Measurements from ENCODE around the gene MAGEA11. TPM values are rescaled to one million over a fixed set of nuclear protein-coding genes. Genes with fewer than 3 reads are reported as not detected.

Gene MAGEA11
- total and polyA plus RNA-seq, 2 of the 8 experiments (the other 6 are each of a cell fraction or from before 2014, with no cell fraction given) = not detected

DNA sequence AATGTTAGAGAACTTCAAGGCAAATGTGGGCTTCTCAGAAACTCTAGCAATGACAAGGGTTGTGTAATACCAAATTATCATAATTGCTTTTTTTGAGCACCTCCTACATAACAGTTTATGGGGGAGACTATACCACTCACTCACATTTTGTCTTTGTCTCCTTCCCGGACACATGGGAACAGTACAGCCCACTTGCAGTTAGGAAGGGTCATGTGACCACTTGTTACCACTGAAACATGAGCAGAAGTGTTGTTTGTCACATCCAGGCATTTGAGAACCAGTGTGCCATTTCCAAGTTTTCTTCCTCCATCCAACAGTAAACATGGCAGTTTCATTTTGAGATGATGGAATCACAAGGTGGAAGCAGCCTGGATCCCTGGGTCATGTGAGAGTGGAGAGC is 6.9 kb downstream of the MAGEA11 start:
- Histone ChIP-seq H3K18ac (ENCODE audit: extremely low read depth, low read length) (no peak overlapping the region), H3K4me2 (ENCODE audit: insufficient read depth in 1 of 2, low read depth in 2 of 2, low read length in 2 of 2) (no peak overlapping the region), H4K5ac (ENCODE audit: insufficient read length, low read depth, low read length) (no peak overlapping the region), H3K56ac (replicated peaks; ENCODE audit: insufficient read length, low read depth, low read length) (no peak overlapping the region), H3K4ac (replicated peaks; ENCODE audit: insufficient read length, low read depth, low read length) (no peak overlapping the region), H3K36me3 (ENCODE audit: control insufficient read depth in 2 of 4, insufficient read depth in 4 of 4, low read length in 3 of 4) (no peaks in the 10 kb centered on the region), H3K14ac (ENCODE audit: insufficient read length) (no peak overlapping the region), H2BK120ac (replicated peaks; ENCODE audit: low read depth, low read length) (no peak overlapping the region), H3K4me3 (ENCODE audit: extremely low read depth in 1 of 4, insufficient read depth in 2 of 4, low read depth in 3 of 4, low read length in 4 of 4) (no peak overlapping the region), H3K79me2 (ENCODE audit: control insufficient read depth in 1 of 2, insufficient read depth in 2 of 2, low read length in 2 of 2) (no peaks in the 10 kb centered on the region), H2BK5ac (ENCODE audit: low read depth, low read length) (no peak overlapping the region), H3K9me3 (ENCODE audit: insufficient read depth in 2 of 2, low read depth in 1 of 2, low read length in 1 of 2) (no peaks in the 10 kb centered on the region), H3K79me1 (ENCODE audit: low read depth, low read length) (no peaks in the 10 kb centered on the region), H4K91ac (replicated peaks; ENCODE audit: insufficient read length, low read length) (no peak overlapping the region), H3K23me2 (ENCODE audit: low read depth, low read length) (no peaks in the 10 kb centered on the region), H3K23ac (ENCODE audit: insufficient read length) (no peak overlapping the region), H2AFZ (ENCODE audit: low read length) (no peak overlapping the region), H2BK20ac (ENCODE audit: low read length) (no peak overlapping the region), H3K27me3 (replicated peaks in 1 of 4; ENCODE audit: control insufficient read depth in 3 of 4, extremely low read depth in 1 of 4, insufficient read depth in 3 of 4, low read length in 3 of 4) (peaks cover 0 to 6% (median 2%) of the 10 kb centered on the region in 4 experiments; a peak in 4 of 7 replicates), H2BK15ac (ENCODE audit: low read length) (no peak overlapping the region), H4K20me1 (replicated peaks in 1 of 2; ENCODE audit: control insufficient read depth in 1 of 2, insufficient read depth in 2 of 2, low read length in 2 of 2) (no peaks in the 10 kb centered on the region), H2AK5ac (ENCODE audit: low read depth, low read length) (no peak overlapping the region), H3K4me1 (replicated peaks in 1 of 4; ENCODE audit: control insufficient read depth in 3 of 4, insufficient read depth in 4 of 4, low read length in 3 of 4) (no peaks in the 10 kb centered on the region), H2BK12ac (ENCODE audit: low read depth, low read length) (no peak overlapping the region), H3K9ac (replicated peaks in 1 of 4; ENCODE audit: extremely low read depth in 1 of 4, low read depth in 3 of 4, low read length in 3 of 4) (no peak overlapping the region), H4K8ac (ENCODE audit: extremely low read depth, insufficient read depth, low read length) (no peak overlapping the region), H3K27ac (ENCODE audit: low read depth, low read length) (no peak overlapping the region)
- ChIA-PET POLR2A (ENCODE audit: partially characterized antibody) (no interaction called here), CTCF (ENCODE audit: partially characterized antibody) (no interaction called here)
- 100% methylated on average over 1 of the region's 1 CpG; no CpG with 5 or more reads in 1 of the 2 experiments for WGBS, 2 experiments (ENCODE audit: extremely low coverage in 1 of 2, insufficient coverage in 1 of 2, insufficient read length in 1 of 2, insufficient replicate concordance in 2 of 2, low coverage in 1 of 2, low lambda C conversion rate in 2 of 2, missing lambda C conversion rate in 1 of 2)
- no peak for DNase-seq (ENCODE audit: low read depth in 1 of 2, low spot score in 2 of 2)
- no peak for FAIRE-seq
- TF ChIP-seq RBBP5 (IDR thresholded peaks at IDR 0.05; ENCODE audit: borderline replicate concordance, low read depth, low read length) = no peak
- TF ChIP-seq KDM1A (IDR thresholded peaks at IDR 0.05; ENCODE audit: borderline replicate concordance, low read length) = no peak
- TF ChIP-seq SP2 (IDR thresholded peaks at IDR 0.05; ENCODE audit: low read length) = no peak
- no peak for TF ChIP-seq SAP30 (IDR thresholded peaks at IDR 0.05; ENCODE audit: insufficient read depth, insufficient replicate concordance, low read length)
- TF ChIP-seq TCF12 (IDR thresholded peaks at IDR 0.05; ENCODE audit: low read depth, low read length) = no peak
- no peak for TF ChIP-seq EP300 (IDR thresholded peaks at IDR 0.05; ENCODE audit: borderline replicate concordance in 1 of 2, low read depth in 2 of 2, low read length in 2 of 2)
- no peak for TF ChIP-seq YY1 (IDR thresholded peaks at IDR 0.05; ENCODE audit: low read depth, low read length)
- no peak for TF ChIP-seq SP1 (IDR thresholded peaks at IDR 0.05; ENCODE audit: low read depth, low read length)
- TF ChIP-seq, protein P1, sequence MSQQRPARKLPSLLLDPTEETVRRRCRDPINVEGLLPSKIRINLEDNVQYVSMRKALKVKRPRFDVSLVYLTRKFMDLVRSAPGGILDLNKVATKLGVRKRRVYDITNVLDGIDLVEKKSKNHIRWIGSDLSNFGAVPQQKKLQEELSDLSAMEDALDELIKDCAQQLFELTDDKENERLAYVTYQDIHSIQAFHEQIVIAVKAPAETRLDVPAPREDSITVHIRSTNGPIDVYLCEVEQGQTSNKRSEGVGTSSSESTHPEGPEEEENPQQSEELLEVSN (IDR thresholded peaks at IDR 0.05) = no peak
- no peak for TF ChIP-seq GTF2F1 (IDR thresholded peaks at IDR 0.05; ENCODE audit: borderline replicate concordance, low read depth, low read length)
- TF ChIP-seq, protein P2, sequence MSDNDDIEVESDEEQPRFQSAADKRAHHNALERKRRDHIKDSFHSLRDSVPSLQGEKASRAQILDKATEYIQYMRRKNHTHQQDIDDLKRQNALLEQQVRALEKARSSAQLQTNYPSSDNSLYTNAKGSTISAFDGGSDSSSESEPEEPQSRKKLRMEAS (IDR thresholded peaks at IDR 0.05) = no peak
- no peak for TF ChIP-seq GABPA (IDR thresholded peaks at IDR 0.05; ENCODE audit: borderline replicate concordance, insufficient read depth, low read length)
- no peak for TF ChIP-seq SIRT6 (IDR thresholded peaks at IDR 0.05; ENCODE audit: low read length)
- TF ChIP-seq EGR1 (IDR thresholded peaks at IDR 0.05; ENCODE audit: borderline replicate concordance, low read depth, low read length) = no peak
